HG03064 (cell line): ENCODE results near the gene AP3B1.
"Not testable (repeated sequence)": the region's sequence is repeated elsewhere in the genome, so short reads cannot be mapped to it uniquely, and the experiment has no call there.

Experiments used
- ATAC-seq: cut with Tn5 transposase; IDR thresholded peaks from one replicate; pipeline ENCODE4 v1.9.1; 2021; ENCODE audit warnings: low read depth; ENCODE audit not compliant: unreplicated experiment

AP3B1 gene

DNA sequence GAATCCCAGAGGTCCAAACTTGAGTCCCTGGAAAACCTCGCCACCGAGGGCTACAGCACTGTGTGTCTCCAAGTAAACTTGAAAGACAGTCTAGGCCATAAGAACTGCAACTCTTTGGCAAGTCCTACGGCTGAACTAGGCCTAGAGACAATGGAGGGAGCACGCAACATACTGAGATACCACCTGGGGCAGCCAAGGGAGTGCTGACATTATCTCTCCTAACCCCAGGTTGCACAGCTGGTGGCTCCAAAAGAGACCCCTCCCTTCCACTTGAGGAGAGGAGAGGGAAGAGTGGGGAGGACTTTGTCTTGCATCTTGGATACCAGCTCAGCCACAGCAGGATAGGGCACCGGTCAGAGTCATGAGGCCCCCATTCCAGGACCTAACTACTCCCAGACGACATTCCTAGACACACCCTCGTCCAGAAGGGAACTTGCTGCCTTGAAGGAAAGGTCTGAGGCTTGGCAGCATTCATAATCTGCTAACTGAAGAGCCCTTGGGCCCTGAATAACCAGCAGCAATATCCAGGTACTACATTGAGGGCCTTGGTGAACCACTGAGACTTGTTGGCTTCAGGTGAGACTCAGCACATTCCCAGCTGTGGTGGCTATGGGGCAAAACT lies 42.7 kb downstream of the AP3B1 start:
- ATAC-seq = no peak

GRCh38 chr5:78245136-78245535 lies 49.4 kb downstream of the AP3B1 start:
- ATAC-seq = no peak

GRCh38 chr5:78243639-78244038 lies 50.9 kb downstream of the AP3B1 start:
- no peak for ATAC-seq

DNA sequence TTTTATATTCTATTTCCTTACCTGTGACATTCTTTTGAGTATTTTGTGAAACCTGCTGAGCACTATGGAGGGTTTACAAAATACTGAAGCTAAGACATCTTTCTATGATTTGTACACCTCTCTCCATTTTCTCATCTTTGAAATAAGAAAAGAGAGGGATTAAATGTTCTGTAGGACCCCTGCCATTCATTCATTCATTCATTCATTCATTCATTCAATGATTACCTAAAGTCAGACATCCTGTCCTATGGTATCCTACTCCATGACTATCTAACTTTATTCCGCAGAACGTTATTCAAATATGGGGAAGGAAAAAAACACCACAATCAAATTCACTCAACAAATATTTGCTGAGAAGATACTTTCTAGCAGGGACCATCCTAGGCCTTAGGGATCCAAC lies 51.4 kb downstream of the AP3B1 start:
- no peak for ATAC-seq

GRCh38 chr5:78242001-78242400 lies 52.5 kb downstream of the AP3B1 start:
- no peak for ATAC-seq

DNA sequence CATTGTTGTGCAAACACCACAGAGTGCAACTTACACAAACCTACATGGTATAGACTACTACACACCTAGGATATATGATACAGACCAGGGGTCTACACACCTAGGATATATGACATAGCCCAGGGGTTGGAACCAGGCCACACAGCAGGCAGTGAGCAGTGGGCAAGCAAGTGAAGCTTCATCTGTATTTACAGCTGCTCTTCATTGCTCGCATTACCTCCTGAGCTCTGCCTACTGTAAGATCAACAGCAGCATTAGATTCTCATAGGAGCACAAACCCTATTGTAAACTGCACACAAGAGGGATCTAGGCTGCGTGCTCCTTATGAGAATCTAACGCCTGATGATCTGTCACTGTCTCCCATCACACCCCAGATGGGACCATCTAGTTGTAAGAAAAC lies 56.6 kb downstream of the AP3B1 start:
- ATAC-seq = no peak

GRCh38 chr5:78236046-78236445 lies 58.5 kb downstream of the AP3B1 start:
- no peak for ATAC-seq

- ATAC-seq = no peak
These were observed 59.2 kb downstream of the AP3B1 start for GRCh38 chr5:78235289-78235688.

DNA sequence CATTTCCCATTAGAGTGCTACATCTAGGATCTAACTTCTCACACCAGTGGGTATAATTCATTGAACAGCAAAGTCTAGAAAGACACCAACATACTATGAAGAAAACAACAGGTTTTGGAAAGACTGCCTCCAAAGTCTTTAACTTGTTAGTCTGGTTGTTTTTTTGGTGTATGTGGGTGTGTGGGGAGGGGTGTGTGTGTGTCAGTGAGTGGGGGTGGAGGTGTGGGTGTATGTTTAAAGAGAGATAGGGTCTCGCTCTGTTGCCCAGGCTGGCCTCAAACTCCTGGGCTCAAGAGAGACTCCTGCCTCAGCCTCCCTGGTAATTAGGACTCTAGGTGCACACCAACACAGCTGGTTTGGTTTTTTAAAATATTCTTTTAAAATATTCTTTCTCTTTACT lies 59.7 kb downstream of the AP3B1 start:
- ATAC-seq = no peak

- no peak for ATAC-seq
These were observed 62.3 kb downstream of the AP3B1 start for GRCh38 chr5:78232163-78232562.

GRCh38 chr5:78224358-78224757 lies 70.1 kb downstream of the AP3B1 start:
- ATAC-seq = no peak

DNA sequence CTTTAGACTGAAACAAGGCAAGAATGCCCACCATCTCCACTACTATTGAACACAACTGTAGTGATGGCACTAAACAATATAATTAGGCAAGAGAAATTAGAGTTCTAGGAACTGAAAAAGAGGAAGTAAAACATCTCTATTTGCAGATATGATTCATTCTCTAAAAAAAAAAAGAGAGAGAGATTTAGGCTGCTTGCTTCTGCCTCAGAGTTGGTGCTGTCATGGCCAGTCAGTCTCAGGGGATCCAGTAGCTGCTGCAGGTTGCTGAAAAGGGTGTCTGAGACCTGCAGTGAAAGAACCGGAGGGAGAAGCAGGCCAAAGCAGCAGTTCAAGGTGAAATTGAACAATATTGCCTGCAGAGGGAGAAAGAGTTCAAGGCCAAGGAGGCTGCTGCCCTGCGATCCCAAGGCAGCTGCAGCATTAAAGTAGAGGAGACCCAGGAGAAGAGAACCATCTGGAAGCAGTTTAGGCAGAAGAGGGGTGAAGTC lies 72.5 kb downstream of the AP3B1 start:
- ATAC-seq = peak; percentile 99

DNA sequence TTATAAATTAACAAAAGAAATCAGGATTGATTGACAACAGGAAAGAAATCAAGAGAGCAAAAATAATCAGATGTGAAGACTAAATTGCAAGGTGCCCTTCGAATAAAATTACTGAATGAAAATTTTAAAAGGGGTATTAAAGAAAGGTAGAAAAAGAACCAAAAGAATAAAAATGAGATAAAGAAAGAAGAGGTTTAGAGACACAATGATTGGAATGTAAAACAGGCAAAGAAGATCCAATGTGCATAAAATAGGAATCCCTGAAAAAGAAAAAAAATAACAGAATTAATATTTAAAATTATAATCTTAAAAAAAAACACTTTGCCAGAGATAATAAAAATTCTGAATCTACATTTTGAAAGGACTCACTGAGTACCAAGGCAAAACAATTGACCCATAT lies 73.0 kb downstream of the AP3B1 start:
- ATAC-seq = no peak

- no peak for ATAC-seq
These were observed 78.5 kb downstream of the AP3B1 start for GRCh38 chr5:78215972-78216371.

DNA sequence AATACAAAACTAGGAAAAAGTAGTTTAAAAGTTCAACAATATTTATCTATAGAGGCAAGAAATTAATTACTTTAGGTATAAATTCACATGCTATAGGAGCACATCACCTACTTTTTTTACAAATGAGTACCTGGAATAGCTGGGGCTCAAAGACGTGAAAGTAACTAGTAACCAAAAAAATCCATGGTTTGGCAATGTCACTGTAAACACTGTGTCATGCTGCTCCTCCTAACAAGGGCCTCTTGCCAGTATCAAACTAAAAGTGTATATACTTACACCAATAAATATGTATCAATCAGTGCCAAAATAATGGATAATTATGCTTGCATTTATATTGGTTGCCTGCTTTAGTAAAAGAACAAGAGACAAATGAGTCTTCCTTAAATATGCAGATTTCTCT lies 78.9 kb downstream of the AP3B1 start:
- ATAC-seq = no peak

GRCh38 chr5:78213799-78214198 lies 80.7 kb downstream of the AP3B1 start:
- no peak for ATAC-seq

DNA sequence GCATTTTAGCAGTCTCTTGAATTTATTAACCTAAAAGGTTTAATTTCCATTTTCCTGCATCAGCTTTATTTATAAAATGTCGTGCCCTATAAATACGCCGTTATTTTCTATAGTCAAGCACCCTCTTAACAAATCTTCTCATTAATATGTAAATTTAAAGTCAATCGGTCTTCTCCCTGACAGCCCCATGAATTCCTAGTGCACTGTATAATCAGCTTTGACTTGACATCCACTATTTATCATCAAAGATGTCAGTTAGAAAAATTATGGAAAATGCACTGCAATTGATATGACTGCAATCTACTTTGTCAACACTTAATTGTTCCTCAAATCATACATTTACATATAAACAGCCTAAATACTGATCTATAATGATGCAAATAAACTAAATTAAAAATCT lies 83.4 kb downstream of the AP3B1 start:
- no peak for ATAC-seq

DNA sequence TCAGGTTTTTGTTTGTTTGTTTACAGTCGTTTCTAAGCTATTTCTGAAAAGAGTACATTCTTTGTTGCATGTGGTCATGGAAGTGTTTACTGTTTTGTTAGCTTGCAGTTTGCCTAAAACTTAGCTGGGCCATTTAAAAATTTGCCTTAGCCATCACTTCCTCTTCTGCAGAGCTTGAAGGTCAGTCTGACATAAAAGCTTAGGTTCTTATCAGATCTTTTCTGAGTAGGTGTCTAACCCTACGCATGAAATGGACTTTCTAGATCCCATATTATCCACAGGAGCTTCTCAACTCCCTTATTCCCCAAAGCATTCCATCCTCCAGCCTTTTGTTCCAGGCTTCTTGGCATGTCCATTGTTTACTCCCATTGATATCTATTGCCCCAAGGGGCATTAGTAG lies 90.3 kb downstream of the AP3B1 start:
- ATAC-seq = no peak

DNA sequence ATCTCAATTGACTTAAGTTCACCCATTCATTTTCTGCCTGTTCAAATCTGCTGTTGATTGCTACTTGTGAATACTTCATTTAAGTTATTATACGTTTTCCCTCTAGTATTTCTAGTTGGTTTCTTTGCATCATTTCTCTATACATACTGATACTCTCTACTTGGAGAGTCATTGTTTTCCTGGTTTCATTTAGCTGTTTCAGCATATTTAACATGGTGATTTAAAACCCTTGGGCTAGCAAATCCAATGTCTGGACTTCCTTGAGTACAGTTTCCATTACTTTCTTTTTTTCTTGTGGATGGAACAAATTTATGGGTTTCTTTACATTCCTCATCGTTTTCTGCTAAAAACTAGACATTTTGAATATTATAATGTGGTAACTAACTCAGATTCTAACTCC lies 90.7 kb downstream of the AP3B1 start:
- ATAC-seq = no peak

DNA sequence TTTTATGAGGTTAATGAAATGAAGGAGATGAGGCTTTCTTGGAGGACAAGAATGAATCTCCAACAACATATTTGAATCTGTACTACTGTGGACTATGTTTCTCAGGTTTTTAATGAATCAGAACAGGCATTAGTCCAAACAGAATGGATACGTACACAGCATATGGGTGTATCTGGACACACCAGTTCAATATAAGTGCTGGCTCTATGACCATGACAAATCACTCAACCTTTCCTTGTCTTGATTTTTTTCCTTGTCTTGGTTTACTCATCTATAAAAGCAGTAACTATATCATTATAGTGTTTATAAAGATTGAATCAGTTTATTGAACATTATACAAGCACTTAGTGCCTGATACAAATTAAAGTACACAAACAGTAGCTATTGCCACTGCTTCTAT lies 104.1 kb downstream of the AP3B1 start:
- no peak for ATAC-seq

- ATAC-seq = not testable (repeated sequence)
These were observed 105.8 kb downstream of the AP3B1 start for GRCh38 chr5:78188681-78189080.

DNA sequence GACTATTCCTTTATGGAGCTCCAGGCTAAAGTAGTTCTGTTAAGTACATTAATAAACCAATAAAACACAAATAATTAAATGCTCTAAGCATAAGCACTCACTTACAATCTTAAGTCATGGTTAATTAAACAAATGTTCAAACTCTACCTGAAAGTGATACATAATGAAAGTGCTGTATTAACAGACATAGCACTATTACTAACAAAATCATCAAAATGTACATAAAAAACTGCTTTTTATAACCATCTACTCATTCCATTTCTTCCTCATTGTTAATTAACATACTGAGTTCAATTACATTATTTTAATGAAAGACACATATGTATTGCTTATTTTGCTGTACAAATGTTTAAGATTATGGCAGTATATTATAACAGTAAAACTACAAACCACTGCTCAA lies 107.3 kb downstream of the AP3B1 start:
- no peak for ATAC-seq

DNA sequence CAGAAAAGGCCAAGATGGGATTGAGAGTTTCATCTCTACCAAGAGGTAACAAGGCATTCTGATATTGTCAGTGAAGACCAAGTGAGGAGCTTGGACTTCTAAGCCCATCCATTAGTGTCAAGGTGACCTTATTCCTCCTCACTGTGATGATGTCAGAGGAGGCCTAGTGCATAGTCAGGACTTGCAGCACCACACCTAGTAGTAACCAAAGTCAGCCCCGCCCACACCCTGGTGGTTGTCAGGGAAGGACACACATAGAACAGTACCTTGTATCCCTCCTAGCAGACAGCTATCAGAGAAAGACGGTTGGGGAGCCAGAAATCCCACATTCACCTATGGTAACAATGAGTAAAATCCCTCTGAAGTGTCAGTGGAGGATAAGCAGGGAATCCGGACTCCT lies 111.7 kb downstream of the AP3B1 start:
- ATAC-seq = no peak
